ENCODE data around the gene ITGB3.

DNA sequence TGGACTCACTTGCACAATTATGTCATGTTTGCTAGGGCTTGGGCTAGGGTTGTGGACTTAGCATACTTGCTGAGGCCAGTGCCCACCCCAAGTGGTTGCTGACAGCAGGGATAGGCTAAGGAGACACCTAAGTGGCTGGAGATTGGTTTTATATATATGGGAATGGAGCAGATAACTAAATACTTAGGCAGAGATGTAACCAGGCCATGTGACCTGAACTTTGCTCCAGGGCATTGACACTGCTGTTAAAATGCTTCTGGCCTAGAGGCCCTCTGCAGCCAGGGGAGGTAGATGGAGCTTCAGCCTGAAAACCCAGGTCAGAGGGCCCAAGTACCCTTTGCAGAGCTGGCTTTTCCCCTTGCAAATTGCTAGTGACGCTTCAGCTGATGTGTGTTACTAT is 1.4 kb upstream of the ITGB3 start:
- no peak for TF ChIP-seq CTCF (IDR thresholded peaks at IDR 0.05)
- no peak for TF ChIP-seq POLR2A (IDR thresholded peaks at IDR 0.05)
- TF ChIP-seq POLR2AphosphoS5 (IDR thresholded peaks at IDR 0.05): no peak
